Urinary bladder (tissue), 4 donors: Measurements from ENCODE around the gene SLC16A1. TPM values are rescaled to one million over a fixed set of nuclear protein-coding genes. Genes with fewer than 3 reads are reported as not detected.

Experiments
- DNase-seq: peaks from one replicate; pipeline ENCODE4 v3.0.0-alpha.2; 2015; ENCODE audit errors: extremely low spot score
- H3K27ac ChIP-seq: one replicate; pipeline ENCODE4 v1.5.1; 2013; ENCODE audit warnings: low read depth, mild to moderate bottlenecking, moderate library complexity
- H3K36me3 ChIP-seq: one replicate; pipeline ENCODE4 v1.6.1; 2013; ENCODE audit warnings: mild to moderate bottlenecking, moderate library complexity; ENCODE audit not compliant: insufficient read depth
- H3K4me1 ChIP-seq: one replicate; pipeline ENCODE4 v1.6.1; 2013; ENCODE audit warnings: mild to moderate bottlenecking, moderate library complexity; ENCODE audit not compliant: insufficient read depth
- H3K4me3 ChIP-seq: one replicate; pipeline ENCODE4 v1.5.1; 2013; ENCODE audit warnings: low read depth, low read length
- WGBS: extraction: QIAGEN DNeasy Blood & Tissue Kit; methylation state at CpG from one replicate; pipeline ENCODE4 v1.1.7; 2013; 5-methylcytosine and 5-hydroxymethylcytosine counted together
- polyA plus RNA-seq: library from polyadenylated mRNA; stranded (reverse); fragments of 200-250 nt; gene quantifications from one replicate; pipeline ENCODE4 v1.2.3, GENCODE V29; 2013
- small RNA-seq: library from RNA; depleted of rRNA; stranded (forward); fragments of <200 nt; gene quantifications from one replicate; pipeline ENCODE3, GENCODE V24; 2014
- total RNA-seq: library from RNA; depleted of rRNA; stranded (reverse); fragments of >200 nt; gene quantifications from one replicate; pipeline ENCODE4 v1.2.3, GENCODE V29; 2014
- donor health status: healthy with polysubstance abuse.
- donor health status: healthy.

SLC16A1 gene
- total and polyA plus RNA-seq, 2 donors = 40.2 to 67.6 TPM

DNA sequence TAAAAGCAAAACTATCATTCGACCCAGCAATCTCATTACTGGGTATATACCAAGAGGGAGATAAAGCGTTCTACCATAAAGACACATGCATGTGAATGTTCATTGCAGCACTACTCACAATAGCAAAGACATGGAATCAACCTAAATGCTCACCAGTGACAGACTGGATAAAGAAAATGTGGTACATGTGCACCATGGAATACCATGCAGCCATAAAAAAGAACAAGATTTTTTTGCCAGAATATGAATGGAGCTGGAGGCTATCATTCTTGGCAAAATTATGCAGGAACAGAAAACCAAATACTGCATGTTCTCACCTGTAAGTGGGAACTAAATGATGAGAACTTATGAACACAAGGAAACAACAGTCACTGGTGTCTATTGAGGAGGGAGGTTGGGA, 79.7 kb downstream of the SLC16A1 start:
- Histone ChIP-seq H3K27ac (no peak overlapping the region), H3K4me3 (no peak overlapping the region), H3K36me3 (no peaks in the 10 kb centered on the region), H3K4me1 (no peaks in the 10 kb centered on the region)
- DNase-seq = no peak
- WGBS = 69% methylated on average over 2 of the region's 2 CpGs

DNA sequence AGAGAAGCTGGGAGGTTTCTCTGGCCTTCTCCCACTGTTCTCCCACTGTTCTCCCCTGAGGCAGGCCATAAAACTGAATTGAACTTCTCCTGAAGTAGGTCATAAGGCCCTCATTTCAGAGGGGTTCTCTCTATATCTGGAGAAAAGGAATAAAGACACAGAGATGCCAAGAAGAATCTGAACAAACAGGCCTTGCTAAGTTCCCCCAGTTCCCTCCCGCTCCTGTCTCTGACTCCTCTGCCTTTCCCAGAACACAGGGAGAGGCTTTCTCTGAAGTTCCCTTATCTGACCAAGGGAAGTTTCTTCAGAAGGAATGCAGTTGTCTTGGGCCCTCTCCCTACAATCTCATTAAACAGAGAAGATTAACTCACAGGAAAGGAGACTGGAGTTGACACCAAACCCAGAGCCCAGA, 83.4 kb downstream of the SLC16A1 start:
- DNase-seq = no peak
- H3K4me3 ChIP-seq = no peak overlapping the region
- no peaks in the 10 kb centered on the region for H3K4me1 ChIP-seq
- WGBS = 72% methylated on average over 1 of the region's 1 CpG
- no peaks in the 10 kb centered on the region for H3K36me3 ChIP-seq
- no peak overlapping the region for H3K27ac ChIP-seq

DNA sequence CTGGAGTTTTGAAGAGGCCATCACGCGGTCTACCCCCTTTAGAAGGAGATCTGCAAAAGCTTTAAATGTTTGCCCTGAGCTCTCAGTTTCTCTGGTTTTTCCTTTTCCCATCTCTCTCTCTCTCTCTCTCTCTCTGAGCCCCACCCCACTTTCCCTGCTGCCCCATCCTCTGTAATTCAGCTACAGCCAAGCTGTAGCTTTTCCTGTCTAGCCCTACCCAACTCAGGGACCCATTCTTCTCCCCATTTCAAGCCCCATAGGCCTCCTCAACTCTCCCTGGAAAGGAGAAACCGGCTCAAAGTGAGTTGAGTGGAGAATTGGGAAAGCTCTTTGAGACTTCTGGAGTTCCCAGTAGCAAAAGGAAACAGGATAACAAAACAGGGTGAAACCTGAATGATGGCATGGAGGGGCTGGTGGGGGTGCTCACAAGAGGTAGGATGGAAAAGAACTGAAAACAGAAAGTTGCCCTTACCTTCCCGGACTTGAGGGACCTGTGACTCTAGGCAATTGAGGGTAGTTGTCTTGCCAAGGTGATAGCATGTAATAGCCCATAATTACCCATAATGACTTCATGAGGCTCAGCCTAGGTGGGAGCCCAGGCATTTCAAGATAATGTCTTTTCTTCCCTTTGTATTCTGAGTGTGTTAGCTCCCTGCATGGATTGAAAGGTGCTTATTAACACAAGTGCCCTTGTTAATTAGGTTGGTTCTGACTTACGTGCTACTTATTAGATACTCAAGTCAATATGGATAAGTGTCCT, 84.9 kb downstream of the SLC16A1 start:
- Histone ChIP-seq H3K36me3 (no peaks in the 10 kb centered on the region), H3K4me1 (no peaks in the 10 kb centered on the region), H3K27ac (no peak overlapping the region), H3K4me3 (no peak overlapping the region)
- no peak for DNase-seq
- 95% methylated on average over 5 of the region's 5 CpGs for WGBS

DNA sequence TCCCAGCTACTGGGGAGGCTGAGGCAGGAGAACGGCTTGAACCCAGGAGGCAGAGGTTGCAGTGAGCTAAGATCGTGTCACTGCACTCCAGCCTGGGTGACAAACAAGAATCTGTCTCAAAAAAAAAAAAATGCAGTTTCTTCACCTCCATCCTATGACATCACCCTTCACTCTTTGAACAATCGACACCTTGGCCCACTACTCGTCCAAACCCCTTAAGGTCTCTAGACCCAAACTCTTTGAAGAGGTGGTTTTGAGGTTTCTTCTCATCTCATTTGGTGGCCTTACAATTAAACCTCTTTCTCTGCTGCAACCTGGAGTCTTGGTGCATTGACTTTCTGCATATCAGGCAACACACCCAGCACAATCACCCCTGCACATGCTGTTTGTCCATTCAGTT, 86.1 kb downstream of the SLC16A1 start:
- H3K27ac ChIP-seq = no peak overlapping the region
- H3K4me1 ChIP-seq = no peaks in the 10 kb centered on the region
- 91% methylated on average over 4 of the region's 4 CpGs for WGBS
- DNase-seq = no peak
- no peaks in the 10 kb centered on the region for H3K36me3 ChIP-seq
- H3K4me3 ChIP-seq = no peak overlapping the region

DNA sequence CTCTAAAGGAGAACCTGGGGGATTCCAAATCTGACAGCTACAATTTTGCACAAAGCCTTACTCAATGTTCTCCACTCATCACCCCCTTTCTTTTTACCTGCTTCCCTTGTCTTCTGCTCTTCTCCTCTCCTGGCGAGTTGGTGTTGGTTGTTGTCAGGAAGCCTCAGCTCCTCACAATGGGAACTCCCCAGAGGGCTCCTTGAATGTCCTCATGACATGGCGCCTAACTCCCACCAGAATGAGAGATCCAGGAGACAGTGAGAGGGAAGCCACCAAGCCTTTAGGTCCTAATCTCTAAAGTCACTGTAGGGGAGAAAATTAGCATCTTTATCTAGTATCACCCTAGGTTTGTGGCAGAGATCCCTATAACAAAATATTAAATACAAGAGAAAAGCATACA, 87.8 kb downstream of the SLC16A1 start:
- no peaks in the 10 kb centered on the region for H3K36me3 ChIP-seq
- no peak for DNase-seq
- H3K4me1 ChIP-seq = no peaks in the 10 kb centered on the region
- 98% methylated on average over 2 of the region's 2 CpGs for WGBS
- H3K27ac ChIP-seq = no peak overlapping the region
- no peak overlapping the region for H3K4me3 ChIP-seq

DNA sequence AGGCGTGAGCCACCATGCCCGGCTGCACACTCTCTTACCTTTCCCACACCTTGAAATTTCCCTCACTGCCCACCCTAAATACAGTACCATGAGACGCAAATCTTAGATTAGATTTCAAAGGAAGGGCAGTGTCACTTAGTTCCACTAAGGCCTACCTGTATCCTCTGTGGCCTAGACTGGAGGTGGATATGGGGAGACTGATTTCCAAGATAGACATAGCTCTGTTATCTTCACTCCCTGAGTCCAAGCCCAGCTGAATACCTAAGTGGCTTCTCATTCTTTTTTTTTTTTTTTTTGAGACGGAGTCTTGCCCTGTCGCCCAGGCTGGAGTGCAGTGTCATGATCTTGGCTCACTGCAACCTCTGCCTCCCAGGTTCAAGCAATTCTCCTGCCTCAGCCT, 89.0 kb downstream of the SLC16A1 start:
- H3K4me1 ChIP-seq = no peaks in the 10 kb centered on the region
- no peak for DNase-seq
- no peak overlapping the region for H3K4me3 ChIP-seq
- 86% methylated on average over 5 of the region's 5 CpGs for WGBS
- no peak overlapping the region for H3K27ac ChIP-seq
- no peaks in the 10 kb centered on the region for H3K36me3 ChIP-seq

DNA sequence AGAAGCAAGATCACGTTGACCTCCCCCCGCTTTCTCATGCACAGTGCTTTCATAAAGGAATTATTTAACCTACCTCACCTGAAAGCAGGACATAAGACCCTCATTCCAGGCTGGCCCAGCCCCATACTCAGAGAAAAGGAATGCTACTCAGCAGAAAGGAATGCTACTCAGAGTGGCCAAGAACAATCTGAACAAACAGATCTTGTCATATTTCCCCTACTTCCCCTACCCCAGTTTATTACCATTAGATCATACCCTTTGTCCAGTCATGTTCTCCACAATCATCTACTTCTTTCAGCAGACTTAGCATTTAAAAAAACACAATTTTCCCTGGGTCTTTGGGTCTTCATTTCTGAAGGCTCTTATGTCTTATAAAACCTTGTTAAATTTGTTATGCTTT, 89.8 kb downstream of the SLC16A1 start:
- 87% methylated on average over 2 of the region's 2 CpGs for WGBS
- DNase-seq = no peak
- no peaks in the 10 kb centered on the region for H3K4me1 ChIP-seq
- H3K36me3 ChIP-seq = no peaks in the 10 kb centered on the region
- H3K27ac ChIP-seq = no peak overlapping the region
- no peak overlapping the region for H3K4me3 ChIP-seq

DNA sequence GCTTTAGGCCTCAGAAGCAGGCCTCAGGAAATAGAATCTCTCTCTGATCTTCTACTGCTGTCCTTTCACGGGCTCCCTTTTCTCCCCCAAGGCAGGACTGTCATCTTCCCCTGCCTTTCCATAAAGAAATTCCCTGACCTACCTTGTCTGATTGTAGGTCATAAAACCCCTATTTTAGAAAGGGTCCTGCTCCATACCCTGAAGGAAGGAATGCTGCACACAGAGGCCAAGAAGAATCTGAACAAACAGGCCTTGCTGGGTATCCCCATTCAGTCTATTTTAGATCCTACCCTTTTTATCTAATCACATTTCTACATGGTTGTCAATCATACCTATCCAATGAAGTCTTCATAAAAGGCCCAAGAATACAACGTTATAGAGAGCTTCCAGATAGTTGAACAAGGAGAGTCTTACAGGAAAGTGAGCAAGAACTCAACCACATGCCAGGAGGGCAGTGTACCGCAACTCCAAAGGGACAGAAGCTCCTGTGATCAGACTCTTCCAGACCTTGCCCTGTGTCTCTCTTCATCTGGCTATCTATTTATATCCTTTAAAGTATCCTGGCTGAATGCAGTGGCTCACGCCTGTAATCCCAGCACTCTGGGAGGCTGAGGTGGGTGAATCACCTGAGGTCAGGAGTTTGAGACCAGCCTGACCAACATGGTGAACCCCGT, 93.1 kb downstream of the SLC16A1 start:
- H3K4me1 ChIP-seq = no peaks in the 10 kb centered on the region
- no peak overlapping the region for H3K4me3 ChIP-seq
- 91% methylated on average over 5 of the region's 5 CpGs for WGBS
- no peak for DNase-seq
- H3K27ac ChIP-seq = no peak overlapping the region
- H3K36me3 ChIP-seq = no peaks in the 10 kb centered on the region

Small RNA genes lying within 50 kb of the gene (small RNA-seq; reads per million reads assigned to genes)
- gene AL390729.2 = not detected

Other genes starting within 250 kb of the SLC16A1 start
- 149 TPM for gene RHOC, start 249.1 kb downstream of the SLC16A1 start, total RNA-seq
- gene RHOC, start 249.1 kb downstream of the SLC16A1 start, polyA plus RNA-seq = 300 TPM
- 0.37 TPM for gene PPM1J, start 240.9 kb downstream of the SLC16A1 start, total RNA-seq
- 1.5 TPM for gene PPM1J, start 240.9 kb downstream of the SLC16A1 start, polyA plus RNA-seq
- 49.7 TPM for gene LRIG2, start 117.0 kb upstream of the SLC16A1 start, total RNA-seq
- gene LRIG2, start 117.0 kb upstream of the SLC16A1 start, polyA plus RNA-seq = 4.5 TPM